DND-41 (cell line): ENCODE results near the gene FGF14.

Experiments
- ATAC-seq: fragments of 200-7000 bp; cut with Tn5 transposase; 3 replicates; pipeline ENCODE4 v1.9.1; 2021; ENCODE audit warnings: low read depth; ENCODE audit not compliant: insufficient read depth
- DNase-seq: peaks from one replicate; pipeline ENCODE4 v3.0.0-alpha.2; 2020
- H2AFZ ChIP-seq: 2 replicates; pipeline ENCODE4 v1.6.0; 2012; ENCODE audit warnings: low read depth, low read length
- H3K27ac ChIP-seq: 2 replicates; pipeline ENCODE4 v1.5.1; 2012; ENCODE audit warnings: low read length, inconsistent platforms
- H3K27me3 ChIP-seq: fragments of 200-600 bp; sonication (generic); 2 replicates; pipeline ENCODE4 v1.6.0; 2012; ENCODE audit warnings: low read length, mild to moderate bottlenecking, inconsistent platforms; ENCODE audit not compliant: insufficient read depth, poor library complexity
- H3K36me3 ChIP-seq: 2 replicates; pipeline ENCODE4 v1.5.1; 2012; ENCODE audit warnings: low read length, inconsistent platforms; ENCODE audit not compliant: insufficient read depth
- H3K4me1 ChIP-seq: 2 replicates; pipeline ENCODE4 v1.5.1; 2012; ENCODE audit warnings: mild to moderate bottlenecking, low read length; ENCODE audit not compliant: insufficient read depth
- H3K4me2 ChIP-seq: 2 replicates; pipeline ENCODE4 v1.6.0; 2012; ENCODE audit warnings: mild to moderate bottlenecking, moderate library complexity, low read length, inconsistent platforms; ENCODE audit not compliant: insufficient read depth
- H3K4me3 ChIP-seq, 2 experiments: fragments of 200-600 bp in 1 of 2; shearing (Covaris generic) in 1 of 2; 2 replicates each; pipeline ENCODE4 v1.5.1; 2012 to 2016; ENCODE audit warnings: inconsistent platforms in 2 of 2, low read length in 2 of 2, mild to moderate bottlenecking in 2 of 2, low read depth in 1 of 2, moderate library complexity in 1 of 2
- H3K79me2 ChIP-seq: 2 replicates; pipeline ENCODE4 v1.6.0; 2012; ENCODE audit warnings: low read length, inconsistent platforms; ENCODE audit not compliant: insufficient read depth
- H3K9ac ChIP-seq: 2 replicates; pipeline ENCODE4 v1.6.0; 2012; ENCODE audit warnings: low read depth, mild to moderate bottlenecking, inconsistent platforms, low read length, moderate library complexity
- H3K9me3 ChIP-seq: 2 replicates; pipeline ENCODE4 v1.5.1; 2012; ENCODE audit warnings: low read length, moderate library complexity, mild to moderate bottlenecking, inconsistent platforms; ENCODE audit not compliant: insufficient read depth, severe bottlenecking
- H4K20me1 ChIP-seq: 2 replicates; pipeline ENCODE4 v1.6.0; 2012; ENCODE audit warnings: low read length; ENCODE audit not compliant: insufficient read depth
- CTCF ChIP-seq: IDR thresholded peaks from 2 replicates; pipeline ENCODE4 v1.5.1; 2012; ENCODE audit warnings: borderline replicate concordance, low read length, moderate library complexity, mild to moderate bottlenecking; ENCODE audit not compliant: poor library complexity, severe bottlenecking; ENCODE audit errors: extremely low read depth
- EZH2 ChIP-seq: IDR thresholded peaks from 3 replicates; pipeline ENCODE4 v1.6.1; 2012; ENCODE audit warnings: borderline replicate concordance, low read depth, mild to moderate bottlenecking, moderate library complexity, low read length, inconsistent platforms; ENCODE audit not compliant: severe bottlenecking

FGF14 gene

GRCh38 chr13:101714195-101714594 lies 687.7 kb downstream of the FGF14 start:
- Histone ChIP-seq H3K4me3 (no peak overlapping the region), H2AFZ (no peak overlapping the region), H3K79me2 (no peaks in the 10 kb centered on the region), H3K4me1 (peaks cover 22% of the 10 kb centered on the region), H3K9ac (no peak overlapping the region), H3K9me3 (no peaks in the 10 kb centered on the region), H3K27ac (no peak overlapping the region), H4K20me1 (no peaks in the 10 kb centered on the region), H3K36me3 (no peaks in the 10 kb centered on the region), H3K4me2 (no peak overlapping the region), H3K27me3 (no peaks in the 10 kb centered on the region)
- ATAC-seq (no peak), DNase-seq (no peak)
- TF ChIP-seq CTCF (no peak), EZH2 (no peak)

GRCh38 chr13:101712026-101712348 lies 689.9 kb downstream of the FGF14 start:
- Histone ChIP-seq H3K27ac (no peak overlapping the region), H3K4me2 (no peak overlapping the region), H3K9me3 (no peaks in the 10 kb centered on the region), H3K9ac (no peak overlapping the region), H3K4me1 (peaks cover 41% of the 10 kb centered on the region), H3K79me2 (no peaks in the 10 kb centered on the region), H3K27me3 (no peaks in the 10 kb centered on the region), H2AFZ (no peak overlapping the region), H3K4me3 (no peak overlapping the region), H4K20me1 (no peaks in the 10 kb centered on the region), H3K36me3 (no peaks in the 10 kb centered on the region)
- no peak for DNase-seq
- no peak for TF ChIP-seq CTCF
- TF ChIP-seq EZH2, result no peak
- ATAC-seq, result no peak

- TF ChIP-seq CTCF (no peak), EZH2 (no peak)
Measured at GRCh38 chr13:101711307-101712025, 690.4 kb downstream of the FGF14 start.

More at GRCh38 chr13:101711307-101712025, 690.4 kb downstream of the FGF14 start:
- H2AFZ ChIP-seq, result no peak overlapping the region
- H3K79me2 ChIP-seq, result no peaks in the 10 kb centered on the region
- no peak overlapping the region for H3K27ac ChIP-seq
- DNase-seq (no peak), ATAC-seq (no peak)
- no peaks in the 10 kb centered on the region for H3K27me3 ChIP-seq
- H3K36me3 ChIP-seq, result no peaks in the 10 kb centered on the region
- no peaks in the 10 kb centered on the region for H4K20me1 ChIP-seq
- H3K4me1 ChIP-seq, result peaks cover 46% of the 10 kb centered on the region
- no peak overlapping the region for H3K4me2 ChIP-seq
- H3K9ac ChIP-seq, result no peak overlapping the region
- H3K9me3 ChIP-seq, result no peaks in the 10 kb centered on the region
- no peak overlapping the region for H3K4me3 ChIP-seq
